Measurements from ENCODE around the gene ARMC3.
"Not testable (repeated sequence)": the region's sequence is repeated elsewhere in the genome, so short reads cannot be mapped to it uniquely, and the experiment has no call there.

The ARMC3 gene

DNA sequence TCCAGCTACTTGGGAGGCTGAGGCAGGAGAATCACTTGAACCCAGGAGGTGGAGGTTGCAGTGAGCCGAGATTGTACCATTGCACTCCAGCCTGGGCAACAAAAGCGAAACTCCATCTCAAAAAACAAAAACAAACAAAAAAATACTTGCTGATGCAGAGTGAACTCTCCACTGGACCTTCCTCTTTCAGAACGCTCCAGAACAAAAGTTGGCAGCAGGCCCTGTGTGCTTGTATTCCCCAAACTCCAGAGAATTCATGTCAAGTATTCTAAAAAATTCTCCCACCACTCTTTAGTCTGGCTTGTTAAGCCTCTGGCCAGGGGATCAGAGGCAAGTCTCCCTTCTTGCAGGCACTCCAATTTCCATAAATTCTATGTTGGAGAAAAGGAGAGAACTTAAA is 144.7 kb downstream of the ARMC3 start:
- DNase-seq (ENCODE audit: low spot score), result not testable (repeated sequence)

DNA sequence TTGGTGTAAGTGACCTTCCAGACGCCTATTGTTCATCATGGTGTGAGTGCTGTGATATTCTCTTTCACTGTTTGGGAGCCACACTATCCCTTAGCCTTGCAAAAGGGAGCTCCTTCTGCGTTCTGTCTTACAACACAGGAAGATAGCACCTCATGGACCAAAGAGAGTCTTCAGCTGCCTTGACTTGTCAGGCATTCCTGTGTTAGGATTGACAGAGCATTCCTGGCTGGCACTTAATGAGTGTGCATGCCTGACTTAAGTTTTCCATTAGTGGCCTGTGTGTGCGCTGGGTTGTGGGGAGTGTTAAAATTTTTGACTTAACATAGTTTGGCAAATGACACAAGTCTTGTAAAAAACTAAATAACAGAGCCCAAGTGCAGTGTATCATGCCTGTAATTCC is 145.7 kb downstream of the ARMC3 start:
- no peak for DNase-seq (ENCODE audit: low spot score)

- no peak for DNase-seq (ENCODE audit: low spot score)
Measured at GRCh38 chr10:23075672-23076071, 147.8 kb downstream of the ARMC3 start.

DNA sequence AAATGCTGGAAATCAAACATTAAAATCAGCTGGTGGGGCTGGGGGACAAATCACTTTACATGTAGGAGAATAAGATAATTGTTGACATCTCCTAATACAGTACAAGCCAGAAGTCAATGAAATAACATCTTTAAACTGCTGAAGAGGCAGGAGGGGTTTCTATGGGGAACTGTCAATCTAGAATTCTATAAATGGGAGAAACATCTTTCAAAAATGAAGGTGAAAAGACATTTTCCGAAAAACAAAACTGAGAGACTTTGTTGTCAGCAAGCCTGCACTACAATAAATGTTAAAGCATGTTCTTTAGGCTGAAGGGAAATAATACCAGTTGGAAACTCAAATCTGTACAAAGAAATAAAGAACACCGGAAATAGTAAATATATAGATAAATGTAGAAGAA is 150.3 kb downstream of the ARMC3 start:
- no peak for DNase-seq (ENCODE audit: low spot score)

DNA sequence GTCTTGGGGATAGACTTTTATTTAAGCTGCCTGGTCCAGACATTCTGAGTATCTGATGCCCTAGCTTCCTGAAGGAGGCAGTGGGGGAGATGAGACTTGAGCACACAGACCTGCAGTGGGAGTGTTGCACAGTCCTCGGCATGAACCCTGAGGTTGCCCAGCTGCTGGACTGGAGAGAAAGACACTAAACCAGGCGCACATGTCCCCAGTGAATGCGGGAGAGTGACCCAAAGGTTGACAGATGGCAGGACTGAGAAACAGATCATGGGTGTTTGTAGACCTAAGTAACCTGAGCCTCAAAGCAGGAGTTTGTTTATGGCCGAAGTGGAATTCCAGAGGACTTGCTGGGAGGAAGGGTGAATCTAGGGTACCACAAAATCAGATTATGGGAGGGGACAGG is 151.8 kb downstream of the ARMC3 start:
- no peak for DNase-seq (ENCODE audit: low spot score)

- DNase-seq (ENCODE audit: low spot score), result no peak
Measured at GRCh38 chr10:23080262-23080661, 152.4 kb downstream of the ARMC3 start.

- no peak for DNase-seq (ENCODE audit: low spot score)
Measured at GRCh38 chr10:23081221-23081750, 153.4 kb downstream of the ARMC3 start.

DNA sequence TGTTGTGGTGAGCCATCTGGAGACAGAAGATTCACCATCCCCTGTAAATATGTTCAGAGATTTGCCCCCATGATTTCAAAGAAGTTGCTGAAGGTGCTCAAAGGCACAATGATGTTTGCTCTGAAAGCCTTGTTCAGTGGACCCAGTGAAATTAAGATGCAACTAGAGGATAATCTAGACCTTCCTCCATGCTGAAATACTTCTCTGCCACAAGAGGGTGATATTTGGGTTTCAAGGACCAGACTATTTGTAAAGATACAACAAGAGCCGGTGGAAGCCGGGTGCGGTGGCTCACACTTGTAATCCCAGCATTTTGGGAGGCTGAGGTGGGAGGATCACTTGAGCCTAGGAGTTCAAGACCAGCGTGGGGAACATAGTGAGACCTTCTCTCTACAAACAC is 154.0 kb downstream of the ARMC3 start:
- DNase-seq (ENCODE audit: low spot score), result no peak
